ENCODE results near the gene GSG1L2. TPM values are rescaled to one million over a fixed set of nuclear protein-coding genes. Genes with fewer than 3 reads are reported as not detected.

Gene GSG1L2
- total and polyA plus RNA-seq, 2 of the 4 experiments (the other 2 are of a cell fraction) = not detected

DNA sequence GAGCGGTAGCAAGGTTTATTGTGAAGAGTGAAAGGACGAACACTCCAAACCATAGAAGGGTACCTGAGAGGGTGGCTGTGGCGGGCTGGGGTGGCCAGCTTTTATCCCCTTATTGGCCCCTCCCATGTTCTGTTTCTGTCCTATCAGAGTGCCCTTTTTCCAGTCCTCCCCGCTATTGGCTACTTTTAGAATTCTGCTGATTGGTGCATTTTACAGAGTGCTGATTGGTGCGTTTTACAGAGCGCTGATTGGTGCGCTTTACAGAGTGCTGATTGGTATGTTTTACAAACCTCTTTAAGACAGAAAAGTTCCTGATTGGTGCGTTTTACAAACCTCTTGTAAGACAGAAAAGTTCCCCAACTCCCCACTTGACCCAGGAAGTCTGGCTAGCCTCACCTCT is 12.5 kb downstream of the GSG1L2 start:
- H3K9me3 ChIP-seq (ENCODE audit: control insufficient read depth, insufficient read depth, low read length) = peaks cover 4% of the 10 kb centered on the region; the same call in 1 of the 2 replicates
- H2AK9ac ChIP-seq (replicated peaks; ENCODE audit: low read depth, low read length, poor library complexity) = no peak overlapping the region
- no peak overlapping the region for H3K27ac ChIP-seq (ENCODE audit: insufficient read depth, low read length)
- no peak overlapping the region for H4K8ac ChIP-seq (ENCODE audit: low read depth in 2 of 2, low read length in 2 of 2)
- no peak overlapping the region for H2AK5ac ChIP-seq (ENCODE audit: low read depth, low read length)
- H3K4me2 ChIP-seq (ENCODE audit: low read depth, low read length) = no peak overlapping the region
- H4K91ac ChIP-seq (ENCODE audit: insufficient read depth, low read depth, low read length) = no peak overlapping the region
- no peak overlapping the region for H2BK20ac ChIP-seq (ENCODE audit: low read depth, low read length)
- ATAC-seq (ENCODE audit: low read depth) (no peak), DNase-seq (no peak)
- no peaks in the 10 kb centered on the region for H4K20me1 ChIP-seq (ENCODE audit: insufficient read depth, low read length)
- H3K36me3 ChIP-seq (ENCODE audit: control insufficient read depth, insufficient read depth, low read length) = no peaks in the 10 kb centered on the region
- no peak overlapping the region for H3K9ac ChIP-seq (ENCODE audit: low read depth, low read length)
- no peak overlapping the region for H3K4ac ChIP-seq (ENCODE audit: low read depth, low read length)
- H3K23ac ChIP-seq (ENCODE audit: low read depth, low read length) = no peak overlapping the region
- H3K18ac ChIP-seq (ENCODE audit: low read depth, low read length) = no peak overlapping the region
- intact Hi-C loops (cut with micrococcal nuclease) = no loop called here
- no peaks in the 10 kb centered on the region for H3K4me1 ChIP-seq (ENCODE audit: control insufficient read depth, insufficient read depth, low read length)
- no peaks in the 10 kb centered on the region for H3K27me3 ChIP-seq (ENCODE audit: control insufficient read depth, insufficient read depth, low read length)
- no peak overlapping the region for H4K5ac ChIP-seq (ENCODE audit: low read depth, low read length)
- TF ChIP-seq POLR2A (IDR thresholded peaks at IDR 0.05; ENCODE audit: low read depth, low read length) (no peak), CHD1 (IDR thresholded peaks at IDR 0.05; ENCODE audit: low read depth, low read length) (no peak), MAFK (IDR thresholded peaks at IDR 0.05; ENCODE audit: low read depth, low read length) (peak; percentile 61)
- H3K14ac ChIP-seq (replicated peaks; ENCODE audit: low read depth, low read length) = no peak overlapping the region
- H3K4me3 ChIP-seq (ENCODE audit: insufficient read depth, low read depth, low read length) = no peak overlapping the region
- no peaks in the 10 kb centered on the region for H3K9me1 ChIP-seq (ENCODE audit: insufficient read depth, low read length)
- dilution Hi-C loops (cut with HindIII; ENCODE audit: low sequenced_read_pairs, unreplicated experiment) = no loop called here
- no peak overlapping the region for H3K56ac ChIP-seq (ENCODE audit: extremely low read depth, insufficient read depth, low read length)
- no peak overlapping the region for H2AFZ ChIP-seq (replicated peaks; ENCODE audit: low read length, poor library complexity)
- no peaks in the 10 kb centered on the region for H3K79me1 ChIP-seq (ENCODE audit: low read depth in 1 of 2, low read length in 2 of 2)
- BruUV-seq (replicated peaks) = no TSS peak
- ChIA-PET POLR2A (ENCODE audit: unreplicated experiment) (no interaction called here), CTCF (no interaction called here)
- H2BK15ac ChIP-seq (ENCODE audit: low read depth, low read length) = no peak overlapping the region
- WGBS, 2 experiments (ENCODE audit: extremely low coverage in 2 of 2, insufficient read length in 1 of 2) = no CpG with 5 or more reads among the region's 8 CpGs
- H2BK5ac ChIP-seq (ENCODE audit: low read depth, low read length, poor library complexity, severe bottlenecking) = no peak overlapping the region
- no peak overlapping the region for H2BK120ac ChIP-seq (ENCODE audit: low read depth, low read length)
- in situ Hi-C loops (cut with MboI; ENCODE audit: low sequenced_read_pairs) = no loop called here

Data from IMR-90 (cell line).